GM12891 (cell line): ENCODE results near the gene EBNA1BP2.

ENCODE experiments used
- POLR2A ChIP-seq: IDR thresholded peaks from 2 replicates; pipeline ENCODE4 v1.6.1; 2011; ENCODE audit warnings: low read depth, low read length, control low read depth
- POLR2AphosphoS5 ChIP-seq: IDR thresholded peaks from 2 replicates; pipeline ENCODE4 v1.6.1; 2011; ENCODE audit warnings: low read depth, low read length, control low read depth
- POU2F2 ChIP-seq: IDR thresholded peaks from 2 replicates; pipeline ENCODE4 v1.6.1; 2011; ENCODE audit warnings: low read depth, mild to moderate bottlenecking, control low read depth, low read length, moderate library complexity
- TAF1 ChIP-seq: IDR thresholded peaks from 2 replicates; pipeline ENCODE4 v1.6.1; 2011; ENCODE audit warnings: low read depth, low read length, control low read depth

GRCh38 chr1:43171312-43171875 is 696 bp downstream of the EBNA1BP2 start:
- TF ChIP-seq POLR2A (no peak), POLR2AphosphoS5 (no peak), TAF1 (no peak), POU2F2 (no peak)
